ENCODE results near the gene ARMH4. TPM values are rescaled to one million over a fixed set of nuclear protein-coding genes. Genes with fewer than 3 reads are reported as not detected.

The ARMH4 gene
- total RNA-seq, result 10 to 100 TPM in 4 of 9 donors, 1 to 10 TPM in 5; 6.1 to 23.2 (median 9.5) TPM
- 1 to 10 TPM; 1.1 to 8.1 (median 1.4) TPM for polyA plus RNA-seq
- long read RNA-seq, donor 1, partial matches to known transcripts, result 418 of 679 reads
- long read RNA-seq, donor 1, other reads (novel, unspliced or antisense), result 260 of 679 reads
- long read RNA-seq, donor 2, full-length matches to known transcripts, result 1 of 1 reads
- long read RNA-seq, donor 2, partial matches to known transcripts, result 0 of 1 reads
- long read RNA-seq, donor 2, other reads (novel, unspliced or antisense), result 0 of 1 reads
- long read RNA-seq, donor 3, partial matches to known transcripts, result 744 of 804 reads
- long read RNA-seq, donor 3, other reads (novel, unspliced or antisense), result 59 of 804 reads
- long read RNA-seq, donor 4, partial matches to known transcripts, result 5 of 6 reads
- long read RNA-seq, donor 4, other reads (novel, unspliced or antisense), result 1 of 6 reads
- long read RNA-seq, donor 5, full-length matches to known transcripts, result 15 of 18 reads
- long read RNA-seq, donor 5, partial matches to known transcripts, result 2 of 18 reads
- long read RNA-seq, donor 5, other reads (novel, unspliced or antisense), result 1 of 18 reads
- long read RNA-seq, donor 6, partial matches to known transcripts, result 4 of 6 reads
- long read RNA-seq, donor 6, other reads (novel, unspliced or antisense), result 2 of 6 reads
- long read RNA-seq, donor 7, partial matches to known transcripts, result 215 of 315 reads
- long read RNA-seq, donor 7, other reads (novel, unspliced or antisense), result 100 of 315 reads
- long read RNA-seq, donor 8, partial matches to known transcripts, result 356 of 561 reads
- long read RNA-seq, donor 8, other reads (novel, unspliced or antisense), result 204 of 561 reads
- long read RNA-seq, donor 9, full-length matches to known transcripts, result 2 of 536 reads
- long read RNA-seq, donor 9, partial matches to known transcripts, result 368 of 536 reads
- long read RNA-seq, donor 9, other reads (novel, unspliced or antisense), result 166 of 536 reads
- long read RNA-seq, donor 10, result 0 reads

DNA sequence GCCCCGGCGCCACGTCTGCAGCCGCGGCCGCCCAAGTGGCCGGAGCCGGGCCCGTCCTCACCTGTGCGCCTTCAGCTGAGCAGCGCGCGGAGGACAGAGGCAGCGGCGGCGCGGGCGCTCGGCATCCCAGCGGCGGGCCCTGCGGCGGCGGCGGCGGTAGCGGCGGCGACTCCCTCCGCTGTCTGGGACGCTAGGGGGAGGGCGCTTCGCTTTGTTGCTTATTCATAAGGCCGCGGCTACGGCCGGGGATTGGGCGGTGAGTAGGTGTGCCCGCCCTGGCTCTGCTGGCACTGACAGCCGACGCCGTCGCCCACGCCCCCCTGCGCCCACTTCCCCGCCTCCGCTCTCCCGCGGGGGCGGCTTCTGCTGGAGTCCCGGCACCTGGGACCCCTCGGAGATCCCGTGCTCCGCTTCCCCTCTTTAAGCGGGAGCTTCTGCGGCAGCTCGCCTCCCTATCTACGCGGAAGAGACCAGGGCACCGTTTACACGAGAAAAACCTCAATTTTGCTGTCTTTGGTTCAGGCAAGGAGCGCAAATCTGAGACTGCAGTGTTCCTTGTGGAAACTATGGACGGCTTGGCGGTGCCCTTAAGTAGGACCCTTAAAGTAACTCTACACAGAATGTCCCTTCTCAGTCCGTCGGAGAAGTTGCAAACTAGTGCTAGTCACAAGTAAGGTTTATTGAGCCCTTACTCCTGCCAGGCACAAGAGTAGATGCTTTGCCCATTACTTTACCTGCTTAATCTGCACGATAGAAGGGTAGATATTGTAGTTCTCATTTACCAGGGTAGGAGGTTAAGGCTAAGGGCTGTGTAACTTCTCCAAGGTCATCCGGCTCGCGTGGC is at the start of gene ARMH4:
ARMH4 (minus strand) TSS at position 200 of the 844 bp plus-strand sequence. CDS start 12,855 bp downstream, outside the sequence.
- Histone ChIP-seq H3K4me3 (peak within 1 kb of the TSS; percentile 36 to 99 (median 80)), H3K9me3 (replicated peaks in 1 of 3) (no peaks in the 10 kb centered on the region), H3K27ac (peak within 1 kb of the TSS in 3 of 5 donors; percentile 72 to 83 (median 75)), H3K4me1 (replicated peaks in 1 of 2) (peaks cover 7 to 8% of the 10 kb centered on the region in 2 donors), H3K36me3 (replicated peaks in 1 of 2) (no peaks in the 10 kb centered on the region), H3K27me3 (no peaks in the 10 kb centered on the region)
- 1 to 5% (median 1%) methylated on average over 12 to 70 of the region's 70 CpGs for WGBS, 4 donors
- intact Hi-C loops (cut with DNase I), result no loop called here
- TF ChIP-seq, protein P1, sequence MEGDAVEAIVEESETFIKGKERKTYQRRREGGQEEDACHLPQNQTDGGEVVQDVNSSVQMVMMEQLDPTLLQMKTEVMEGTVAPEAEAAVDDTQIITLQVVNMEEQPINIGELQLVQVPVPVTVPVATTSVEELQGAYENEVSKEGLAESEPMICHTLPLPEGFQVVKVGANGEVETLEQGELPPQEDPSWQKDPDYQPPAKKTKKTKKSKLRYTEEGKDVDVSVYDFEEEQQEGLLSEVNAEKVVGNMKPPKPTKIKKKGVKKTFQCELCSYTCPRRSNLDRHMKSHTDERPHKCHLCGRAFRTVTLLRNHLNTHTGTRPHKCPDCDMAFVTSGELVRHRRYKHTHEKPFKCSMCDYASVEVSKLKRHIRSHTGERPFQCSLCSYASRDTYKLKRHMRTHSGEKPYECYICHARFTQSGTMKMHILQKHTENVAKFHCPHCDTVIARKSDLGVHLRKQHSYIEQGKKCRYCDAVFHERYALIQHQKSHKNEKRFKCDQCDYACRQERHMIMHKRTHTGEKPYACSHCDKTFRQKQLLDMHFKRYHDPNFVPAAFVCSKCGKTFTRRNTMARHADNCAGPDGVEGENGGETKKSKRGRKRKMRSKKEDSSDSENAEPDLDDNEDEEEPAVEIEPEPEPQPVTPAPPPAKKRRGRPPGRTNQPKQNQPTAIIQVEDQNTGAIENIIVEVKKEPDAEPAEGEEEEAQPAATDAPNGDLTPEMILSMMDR (IDR thresholded peaks at IDR 0.05), result peak in 2 of 6 experiments; percentile 29 to 30
- TF ChIP-seq POLR2A (IDR thresholded peaks at IDR 0.05), result peak in 1 of 2 donors; percentile 96
- DNase-seq, result peak; percentile 85 to 92 (median 90)

GRCh38 chr14:58200846-58201245 is 48.8 kb upstream of the ARMH4 start:
- intact Hi-C loops (cut with DNase I), result no loop called here
- no peak for DNase-seq
- Histone ChIP-seq H3K9me3 (replicated peaks in 1 of 3) (no peaks in the 10 kb centered on the region), H3K4me3 (peak overlapping the region in 3 of 4 donors; percentile 22 to 91 (median 44)), H3K27me3 (no peaks in the 10 kb centered on the region), H3K4me1 (replicated peaks in 1 of 2) (peaks cover 9 to 15% of the 10 kb centered on the region in 2 donors), H3K36me3 (replicated peaks in 1 of 2) (peaks cover 0 to 3% of the 10 kb centered on the region in 2 donors), H3K27ac (peak overlapping the region in 3 of 5 donors; percentile 81 to 100 (median 95))
- 2 to 5% (median 4%) methylated on average over 2 of the region's 2 CpGs for WGBS, 4 donors
- TF ChIP-seq POLR2A (IDR thresholded peaks at IDR 0.05), result no peak
- TF ChIP-seq, protein P1 (IDR thresholded peaks at IDR 0.05), result no peak

DNA sequence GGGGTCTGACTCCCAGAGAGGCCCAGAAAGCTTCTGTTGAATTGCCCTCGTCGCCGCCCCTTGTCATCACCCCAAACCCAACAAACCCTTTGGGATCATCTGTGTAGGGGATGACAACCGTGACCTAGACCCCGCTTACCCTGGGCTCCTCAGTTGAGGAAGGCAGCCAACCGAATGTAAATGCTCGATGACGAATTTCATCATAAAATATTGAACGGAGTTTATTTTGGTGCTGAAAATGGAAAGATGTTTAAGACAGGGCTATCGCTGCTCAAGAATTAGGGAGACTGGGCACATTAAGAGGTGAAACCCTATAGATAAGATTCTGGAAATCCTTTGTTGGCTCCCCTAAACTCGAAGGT is 48.4 kb upstream of the ARMH4 start:
- Histone ChIP-seq H3K9me3 (replicated peaks in 1 of 3) (no peaks in the 10 kb centered on the region), H3K27me3 (no peaks in the 10 kb centered on the region), H3K4me3 (peak overlapping the region; percentile 44 to 94 (median 72)), H3K27ac (peak overlapping the region; percentile 67 to 100 (median 93)), H3K36me3 (replicated peaks in 1 of 2) (peaks cover 0 to 3% of the 10 kb centered on the region in 2 donors), H3K4me1 (replicated peaks in 1 of 2) (peaks cover 9 to 15% of the 10 kb centered on the region in 2 donors)
- TF ChIP-seq, protein P1 (IDR thresholded peaks at IDR 0.05), result no peak
- TF ChIP-seq POLR2A (IDR thresholded peaks at IDR 0.05), result no peak
- intact Hi-C loops (cut with DNase I), result no loop called here
- WGBS, 4 donors, result 0 to 1% (median 0%) methylated on average over 8 to 11 of the region's 11 CpGs
- DNase-seq, result no peak
